GM12873 (cell line): ENCODE results near the gene NOXO1.

Source experiments
- CTCF ChIP-seq: IDR thresholded peaks from 2 replicates; pipeline ENCODE4 v1.5.1; 2012; ENCODE audit warnings: low read depth, mild to moderate bottlenecking, moderate library complexity, low read length, control low read depth; ENCODE audit not compliant: insufficient read depth; ENCODE audit errors: missing control alignments

NOXO1 gene

GRCh38 chr16:2026461-2027023 is 45.3 kb upstream of the NOXO1 start, which contains the start of gene NHERF2:
Gene NHERF2, plus strand, starts transcription at chr16:2026902. Its CDS starts 104 bp downstream, at chr16:2027006.
- no peak for TF ChIP-seq CTCF

DNA sequence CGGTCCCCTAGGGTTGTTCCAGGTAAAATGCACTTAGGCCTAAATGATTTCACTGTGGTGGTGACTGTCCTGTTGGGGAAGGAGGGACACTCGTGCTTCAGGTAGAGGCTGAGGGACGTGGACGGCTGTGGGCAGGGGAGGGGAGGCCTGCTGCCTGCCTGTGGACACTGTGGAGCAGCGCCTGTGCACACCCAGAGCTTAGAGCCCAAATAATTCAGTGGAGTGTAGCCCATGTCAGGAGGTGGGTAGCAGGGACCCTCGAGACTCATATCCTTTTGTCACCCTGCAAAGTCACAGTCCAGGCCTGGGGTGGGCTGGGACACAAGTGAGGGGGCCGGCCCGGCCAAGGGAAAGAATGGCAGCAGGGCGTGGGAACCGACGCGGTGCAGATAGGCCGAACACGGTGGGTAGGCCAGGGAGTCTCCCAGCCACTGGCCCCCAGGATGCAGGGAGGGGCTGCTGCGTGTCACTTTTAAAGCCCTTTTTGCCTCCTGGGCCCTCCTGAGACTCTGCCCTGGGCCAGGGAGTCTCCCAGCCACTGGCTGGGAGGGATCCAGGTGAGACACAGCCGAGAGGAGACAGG is 44.7 kb upstream of the NOXO1 start:
- TF ChIP-seq CTCF = no peak

GRCh38 chr16:2025251-2025650 is 44.0 kb upstream of the NOXO1 start:
- no peak for TF ChIP-seq CTCF

DNA sequence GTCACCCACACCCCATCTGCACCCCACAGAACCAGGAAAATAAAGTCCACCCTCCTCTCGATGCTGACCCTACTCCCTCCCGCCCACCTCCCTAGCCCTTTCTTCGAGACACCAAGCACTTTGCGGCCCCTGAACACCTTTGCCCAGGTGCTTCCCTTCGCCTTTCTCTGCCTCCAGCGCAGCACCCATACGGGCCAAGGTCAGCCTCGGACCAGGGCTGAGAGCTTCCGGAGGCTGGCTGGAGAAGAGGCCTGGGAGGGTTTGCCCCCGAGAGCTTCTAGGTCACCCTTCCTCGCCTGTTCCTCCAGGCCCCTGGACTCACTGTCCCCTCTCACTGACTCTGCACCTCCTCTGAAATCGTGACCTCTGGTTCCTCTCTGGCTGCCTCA is 42.8 kb upstream of the NOXO1 start:
- TF ChIP-seq CTCF = no peak

DNA sequence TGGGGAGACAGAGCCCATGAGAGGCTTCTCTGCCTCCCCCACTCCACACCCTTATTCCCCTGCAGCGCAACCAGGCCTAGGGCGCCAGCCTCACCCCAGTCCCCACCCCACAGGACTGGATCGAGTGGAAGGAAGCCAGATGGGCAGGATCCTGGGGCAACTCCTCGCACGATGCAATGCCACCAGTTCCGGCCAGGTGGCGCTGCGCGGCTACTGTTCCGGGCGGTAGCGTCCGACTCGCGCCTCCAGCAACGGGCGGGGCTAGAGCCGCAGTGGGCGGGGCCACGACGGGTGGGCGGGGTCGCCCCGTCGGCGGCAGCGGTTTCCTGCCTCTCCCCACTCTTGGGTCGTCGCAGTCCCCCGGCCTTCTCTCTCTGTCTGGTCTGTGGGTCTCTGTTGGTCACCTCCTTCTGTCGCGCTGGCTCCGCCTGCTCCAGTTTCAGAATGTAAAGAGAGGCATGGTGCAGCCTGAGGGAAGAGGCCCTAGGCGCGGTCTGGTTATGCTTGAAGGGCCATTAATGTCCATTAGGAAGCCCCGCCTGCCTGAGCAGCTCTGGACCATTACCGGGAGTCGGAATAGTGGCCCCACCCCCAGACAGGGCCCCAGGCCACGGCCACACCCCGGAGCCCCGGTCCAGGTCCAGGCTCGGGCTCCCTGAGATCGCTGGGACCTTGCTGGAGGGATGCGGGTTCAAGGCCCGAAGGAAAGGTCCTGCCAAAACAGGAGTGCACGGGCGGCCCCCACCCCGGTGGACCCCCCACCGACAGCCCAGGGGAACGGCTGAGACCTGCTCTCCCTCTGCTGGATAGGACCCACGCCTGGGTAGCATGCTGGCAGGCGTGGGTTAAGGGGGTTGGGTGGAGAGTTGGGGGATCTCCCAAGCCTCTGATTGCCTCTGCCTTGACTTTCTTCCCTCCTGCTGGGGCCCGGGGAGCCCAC is 42.1 kb upstream of the NOXO1 start:
- peak; percentile 98 for TF ChIP-seq CTCF

DNA sequence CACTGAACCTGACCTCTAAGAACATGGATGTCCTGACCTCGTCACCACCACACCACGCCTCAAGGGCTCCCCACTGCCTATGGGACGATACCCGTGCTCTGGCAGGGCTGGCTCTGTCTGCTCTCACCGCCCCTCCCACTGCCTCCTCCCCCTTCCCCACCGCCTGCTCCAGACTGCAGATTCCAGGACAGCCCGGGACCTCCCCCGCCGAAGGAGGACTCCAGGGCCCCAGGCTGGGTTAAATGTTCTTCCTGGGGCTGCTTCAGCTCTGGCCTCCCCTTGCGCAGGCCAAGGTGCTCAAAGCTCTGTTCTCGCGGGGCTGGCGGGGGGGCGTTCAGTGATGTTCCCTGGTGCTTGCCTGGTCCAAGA is 41.4 kb upstream of the NOXO1 start:
- no peak for TF ChIP-seq CTCF
